CD1c-positive myeloid dendritic cell (primary cell): ENCODE measurements around the gene CNDP2.

ENCODE experiments used
- DNase-seq: peaks from one replicate; pipeline ENCODE4 v3.0.0-alpha.2; 2016; ENCODE audit errors: extremely low spot score

Gene CNDP2

DNA sequence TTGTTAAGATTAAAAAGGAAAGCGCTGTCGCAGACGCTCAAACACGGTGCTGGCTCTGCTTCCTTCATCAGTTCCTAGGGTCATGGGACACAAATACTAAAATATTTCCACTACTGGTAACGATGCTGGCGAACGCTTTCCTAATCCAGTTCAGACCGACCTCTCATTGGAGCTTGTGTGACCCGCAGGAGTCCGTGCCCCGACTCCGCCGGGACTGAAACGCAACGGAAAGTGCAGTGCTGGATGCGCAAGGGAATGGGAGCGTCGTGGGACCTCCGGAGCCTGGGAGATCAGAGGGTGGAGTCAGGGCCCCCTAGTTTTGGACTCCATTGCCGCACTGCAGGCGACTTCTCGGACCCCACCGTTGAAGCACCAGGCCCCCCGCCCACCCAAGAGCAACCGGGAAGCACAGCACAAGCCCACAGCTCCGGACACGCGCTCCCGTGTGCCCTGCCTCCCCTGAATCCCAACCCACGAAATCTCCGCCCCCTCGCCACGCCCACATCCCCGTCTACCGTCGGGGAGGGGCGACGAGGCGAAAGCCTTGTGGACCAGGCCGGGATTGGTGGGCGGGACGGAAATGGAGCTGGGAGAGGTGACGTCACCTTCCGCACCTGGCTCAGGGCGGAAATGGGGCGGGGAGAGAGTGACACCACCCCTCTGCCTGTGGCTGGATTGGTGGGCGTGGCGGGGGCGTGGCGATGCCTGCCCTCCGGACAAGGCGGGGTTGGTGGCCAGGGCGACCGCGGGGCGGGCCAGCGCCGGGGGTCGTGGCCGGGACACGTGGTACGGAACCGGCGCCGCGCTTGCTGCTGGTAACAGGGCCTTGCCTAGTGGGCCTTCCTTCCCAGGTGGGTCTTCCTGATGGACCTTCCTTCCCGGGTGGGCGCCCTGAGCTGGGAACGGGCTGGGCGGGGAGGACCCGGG lies at the start of gene CNDP2:
Gene CNDP2 (plus strand): TSS at position 783 of the 927 bp plus-strand sequence. CDS start 3,611 bp downstream, outside the sequence.
- peak; percentile 98 for DNase-seq

DNA sequence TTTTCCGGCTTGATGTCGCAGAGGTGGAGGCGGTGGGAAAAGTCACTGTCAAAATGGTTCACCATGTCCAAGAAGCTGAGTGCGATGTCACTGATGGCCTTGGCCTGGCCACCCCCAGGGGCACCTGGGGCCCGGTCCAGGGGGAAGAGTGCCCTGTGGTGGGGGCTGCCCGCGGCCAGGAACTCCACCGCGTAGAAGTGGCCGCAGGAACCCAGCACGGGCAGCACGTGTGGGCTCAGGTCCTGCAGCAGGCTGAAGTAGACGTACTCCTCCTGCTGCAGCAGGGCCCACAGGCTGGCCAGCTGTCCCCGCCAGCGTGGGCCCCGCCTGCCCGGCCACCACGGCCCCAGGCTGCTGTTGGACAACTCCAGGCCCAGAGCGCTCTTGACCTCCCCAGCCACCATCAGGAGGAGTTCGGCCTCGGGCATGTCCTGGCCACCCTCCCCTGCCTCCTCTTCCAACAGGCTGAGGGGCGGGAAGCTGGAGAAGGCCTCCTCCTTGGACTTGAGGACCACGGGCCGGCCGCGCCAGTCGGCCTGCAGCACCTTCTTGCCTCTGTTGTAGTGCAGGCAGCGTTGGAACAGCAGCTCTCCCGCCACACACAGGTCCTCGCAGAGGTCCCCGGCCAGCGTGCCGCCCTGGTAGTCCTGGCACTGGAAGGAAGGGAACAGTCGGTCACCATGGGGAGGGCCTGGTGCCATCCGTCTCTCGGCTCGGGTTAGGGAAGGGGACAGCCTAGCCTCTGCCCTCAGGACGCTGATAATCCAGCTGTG lies 49.3 kb upstream of the CNDP2 start:
- no peak for DNase-seq

DNA sequence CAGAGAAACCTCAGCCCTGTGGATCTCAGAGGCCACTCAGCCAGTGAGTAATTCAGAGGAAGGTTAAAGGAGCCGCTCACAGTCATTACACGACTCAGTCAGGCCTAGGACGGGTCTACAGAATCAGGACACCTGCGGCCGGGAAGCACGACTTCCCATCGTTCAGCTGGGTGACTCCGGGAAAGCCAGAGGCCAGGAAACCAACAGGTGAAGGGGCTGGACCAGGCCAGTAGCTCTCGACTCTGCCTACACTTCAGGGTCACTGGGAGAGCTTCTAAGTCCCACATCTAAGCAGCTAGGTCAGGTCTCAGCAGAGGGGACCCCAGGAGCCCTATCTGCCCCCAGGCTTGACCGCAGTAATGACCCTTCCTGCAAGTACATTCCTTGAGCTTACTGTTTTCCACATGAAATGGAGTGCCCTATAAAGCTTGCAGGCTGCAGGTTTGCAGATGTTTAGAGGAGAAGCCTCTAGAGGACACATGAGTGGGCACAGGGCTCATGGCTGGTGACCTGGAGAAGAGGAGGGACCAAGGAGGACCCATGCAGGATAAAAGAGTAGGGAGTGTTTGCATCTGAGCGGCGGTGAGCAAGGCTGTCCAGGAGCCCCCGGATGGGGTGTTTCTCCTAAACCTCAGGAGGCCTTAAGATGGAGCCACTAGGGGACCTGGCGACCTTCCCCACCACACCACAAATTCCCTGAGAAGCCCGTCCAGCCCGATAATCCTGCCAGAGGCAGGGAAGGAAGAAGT lies 48.6 kb upstream of the CNDP2 start:
- no peak for DNase-seq

DNA sequence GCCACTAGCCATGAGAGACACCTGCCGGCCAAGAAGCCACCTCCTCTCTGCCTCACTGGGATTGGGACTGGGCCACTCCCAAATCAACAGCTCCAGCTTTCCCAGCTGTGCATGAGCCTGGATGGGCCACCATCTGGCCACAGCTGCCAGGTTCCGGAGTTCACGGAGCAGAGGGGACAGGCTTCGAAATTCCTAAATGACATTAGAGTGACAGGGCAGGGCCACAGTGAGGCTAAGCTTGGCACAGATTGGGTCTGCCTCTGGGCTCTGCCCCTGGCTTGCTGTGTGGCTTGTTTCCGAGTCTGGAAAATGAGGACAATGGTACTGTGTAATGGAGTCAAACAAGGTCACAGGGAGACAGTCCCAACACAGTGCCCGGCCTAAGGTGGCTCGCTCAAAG lies 45.5 kb upstream of the CNDP2 start:
- no peak for DNase-seq

DNA sequence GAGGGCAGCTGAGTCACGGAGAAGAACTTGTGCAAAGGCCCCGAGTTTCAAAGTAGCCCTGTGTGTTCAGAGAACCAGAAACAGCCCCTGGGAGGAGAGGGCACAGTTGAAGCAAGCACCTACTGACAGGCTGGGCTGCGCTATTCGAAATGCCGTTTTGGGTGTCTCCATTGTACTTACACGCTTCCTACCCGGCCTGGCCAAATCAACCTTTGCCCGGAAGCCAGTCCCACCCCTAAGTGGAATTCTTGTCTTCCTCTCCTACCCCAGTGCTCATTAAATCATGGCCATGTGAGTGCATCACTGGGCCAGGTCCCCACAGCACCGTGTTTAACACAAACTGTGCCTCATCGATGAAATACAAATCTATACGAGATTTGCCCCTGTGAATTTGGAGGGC lies 45.0 kb upstream of the CNDP2 start:
- DNase-seq: no peak

DNA sequence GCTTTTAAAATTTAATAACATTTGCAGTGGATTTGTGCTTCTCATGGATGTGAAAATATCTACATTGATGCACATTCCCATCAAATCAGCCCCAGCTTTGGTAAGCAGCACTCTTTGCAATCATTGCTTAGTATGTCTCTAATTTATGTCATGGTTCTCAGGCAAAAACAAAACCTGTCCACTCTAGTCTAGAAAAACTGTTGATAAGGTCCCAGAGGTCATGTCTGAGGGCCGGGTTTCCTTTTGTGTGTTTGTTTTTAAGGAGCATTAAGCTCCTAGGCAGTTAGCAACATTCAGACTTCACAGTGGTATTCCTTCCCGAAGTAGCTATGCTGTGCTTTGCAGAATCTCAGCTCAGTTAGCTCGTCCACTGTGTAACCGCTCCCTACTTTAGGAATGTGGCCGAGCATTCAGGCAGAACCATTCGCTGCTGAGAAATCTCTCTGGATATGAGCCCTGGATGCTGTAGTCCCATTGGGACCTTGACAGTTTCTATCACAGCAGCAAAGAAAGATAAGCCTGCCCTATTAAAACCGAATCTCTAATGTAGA lies 43.1 kb upstream of the CNDP2 start:
- DNase-seq: no peak

DNA sequence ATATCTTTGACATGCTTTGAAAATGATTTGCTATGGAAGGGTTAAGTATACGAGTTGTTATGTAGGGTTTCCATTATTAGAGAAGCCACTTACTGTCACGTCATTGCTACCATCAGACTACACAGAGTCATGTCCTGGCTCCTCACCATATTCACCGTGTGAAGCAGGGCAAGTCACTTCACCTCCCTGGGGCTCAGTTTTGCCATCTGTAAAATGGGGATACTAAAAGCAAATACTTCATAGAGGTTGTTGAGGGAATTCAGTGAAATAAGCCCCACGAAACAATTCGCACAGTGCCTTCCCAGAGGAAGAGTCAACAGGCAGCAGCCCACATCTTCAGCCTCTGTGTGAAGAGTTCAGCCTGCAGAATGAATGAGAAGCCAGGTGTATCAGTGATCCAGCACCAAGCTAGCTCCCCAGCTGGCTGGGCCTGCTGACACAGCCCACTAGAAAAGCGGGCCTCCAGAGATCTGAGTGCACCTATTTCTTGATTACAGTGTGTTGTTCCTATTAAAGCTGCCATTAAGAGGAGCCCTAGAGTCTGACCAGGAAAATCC lies 42.4 kb upstream of the CNDP2 start:
- DNase-seq: no peak

DNA sequence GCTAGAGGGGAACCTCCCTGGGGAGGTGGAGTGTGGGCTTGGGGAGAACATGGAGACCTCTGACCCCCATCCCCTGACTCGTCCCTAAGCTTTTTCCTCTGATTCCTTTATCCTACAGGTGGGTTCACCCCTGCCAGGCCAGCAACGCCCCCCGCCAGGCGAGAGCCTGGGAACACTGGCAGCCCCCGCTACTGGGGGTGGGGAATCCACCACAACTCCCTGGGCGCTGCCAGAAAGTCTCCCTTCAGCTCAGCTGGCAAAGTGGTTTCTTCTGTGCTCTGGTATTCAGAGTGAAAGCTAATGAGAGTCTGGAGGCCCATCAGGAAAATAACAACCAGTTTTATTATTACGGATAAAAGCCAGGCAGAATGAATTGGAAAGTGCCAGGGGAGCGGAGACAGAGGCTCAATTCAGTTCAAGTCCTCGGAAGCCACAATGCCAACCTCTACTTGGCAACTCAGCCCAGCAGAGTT lies 41.8 kb upstream of the CNDP2 start:
- no peak for DNase-seq

DNA sequence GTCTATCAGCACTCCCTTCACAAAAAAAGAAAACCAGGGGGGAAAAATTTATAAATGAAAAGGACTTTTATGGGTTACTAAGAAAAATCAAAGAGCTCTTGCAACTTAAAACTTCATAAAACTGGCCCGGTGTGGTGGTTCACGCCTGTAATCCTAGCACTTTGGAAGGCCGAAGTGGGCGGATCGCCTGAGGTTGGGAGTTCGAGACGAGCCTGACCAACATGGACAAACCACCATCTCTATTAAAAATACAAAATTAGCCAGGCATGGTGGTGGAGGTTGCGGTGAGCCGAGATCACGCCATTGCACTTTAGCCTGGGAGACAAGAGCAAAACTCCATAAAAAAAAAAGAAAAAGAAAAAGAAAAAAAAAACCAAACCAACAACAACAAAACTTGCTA lies 40.8 kb upstream of the CNDP2 start:
- no peak for DNase-seq

DNA sequence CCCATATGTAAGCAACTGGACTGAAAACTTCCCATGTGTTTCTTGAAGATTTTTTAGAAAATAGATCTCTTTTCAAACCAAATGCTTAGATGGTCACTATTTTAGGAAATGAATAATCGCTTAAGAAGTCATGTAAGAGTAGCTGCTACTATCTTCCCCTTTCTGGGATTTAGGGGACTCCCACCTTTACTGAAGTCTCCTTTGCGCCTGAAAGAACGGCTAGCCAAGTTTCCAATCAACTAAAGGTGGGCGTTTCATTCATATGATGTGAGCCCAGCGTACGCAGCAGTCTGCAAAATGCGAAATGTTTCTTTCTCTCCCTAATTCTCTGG lies 40.2 kb upstream of the CNDP2 start:
- DNase-seq: peak; percentile 11

DNA sequence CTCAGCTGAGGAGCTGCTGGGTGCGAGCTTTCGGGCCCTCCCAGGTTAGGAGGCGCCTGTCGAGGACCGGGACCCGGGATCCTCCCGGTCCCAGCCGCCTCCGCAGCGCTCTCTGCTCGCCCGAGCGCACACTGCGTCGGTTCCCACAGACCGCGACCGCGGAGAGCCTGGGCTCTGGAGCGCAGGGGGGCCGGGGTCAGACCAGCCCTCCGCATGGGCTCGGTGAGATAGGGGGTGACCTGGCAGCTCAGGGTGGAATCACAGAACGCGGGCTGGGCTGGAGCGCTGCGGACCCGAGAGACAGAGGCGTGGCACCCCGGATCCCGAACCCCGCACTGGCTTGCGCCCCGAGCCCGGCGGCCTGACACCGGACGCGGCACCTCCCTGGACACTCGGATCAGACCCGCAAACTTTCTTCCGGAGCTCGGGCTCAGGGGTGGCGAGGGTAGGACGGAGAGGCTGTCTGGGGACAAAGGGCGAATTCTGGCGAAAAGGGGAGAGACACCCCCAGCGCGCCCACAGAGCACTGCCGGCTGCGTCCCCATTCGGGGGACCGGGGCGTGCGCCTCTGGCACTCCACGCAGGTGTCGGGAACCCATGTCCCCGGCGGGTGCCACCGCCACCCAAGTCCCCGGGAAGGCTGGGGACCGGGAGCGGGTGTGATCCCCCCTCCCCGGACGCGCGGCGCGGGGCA lies 39.7 kb upstream of the CNDP2 start:
- DNase-seq: no peak

DNA sequence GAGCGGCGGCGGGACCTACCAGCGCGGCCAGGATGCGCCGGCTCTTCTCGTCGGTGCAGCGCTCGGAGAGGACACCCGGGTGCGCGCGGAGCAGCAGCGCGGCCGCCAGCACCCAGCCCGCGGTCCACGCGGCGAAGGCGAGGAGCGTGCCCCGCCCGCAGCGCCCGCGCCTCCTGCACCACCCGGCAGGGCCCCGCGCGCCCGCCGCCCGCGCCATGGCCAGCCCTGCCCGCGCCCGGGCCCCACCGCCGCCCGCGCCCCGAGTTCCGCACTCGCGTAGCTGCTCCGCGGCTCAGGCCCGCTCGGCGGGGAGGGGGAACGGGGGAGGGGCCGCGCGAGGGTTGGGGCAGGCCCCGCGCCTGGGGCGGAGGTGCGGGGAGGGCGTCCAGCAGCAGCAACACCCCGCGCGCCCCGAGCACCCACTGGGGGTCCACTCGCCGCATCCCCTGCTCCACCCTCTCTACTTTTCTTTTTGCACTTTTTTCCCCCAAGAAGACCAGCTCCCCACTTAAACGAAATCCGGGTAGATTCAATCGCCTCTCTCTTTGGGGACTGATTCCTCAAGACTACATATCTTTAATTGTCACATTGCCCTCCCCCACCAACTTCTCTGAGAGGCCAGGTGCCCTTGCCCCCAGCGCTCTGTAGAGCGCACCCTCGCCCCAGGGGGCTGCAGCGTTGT lies 39.0 kb upstream of the CNDP2 start, which contains the start of gene DIPK1C:
Gene DIPK1C (minus strand): TSS at position 266 of the 682 bp plus-strand sequence. CDS start 49 bp downstream, at position 217.
- no peak for DNase-seq

DNA sequence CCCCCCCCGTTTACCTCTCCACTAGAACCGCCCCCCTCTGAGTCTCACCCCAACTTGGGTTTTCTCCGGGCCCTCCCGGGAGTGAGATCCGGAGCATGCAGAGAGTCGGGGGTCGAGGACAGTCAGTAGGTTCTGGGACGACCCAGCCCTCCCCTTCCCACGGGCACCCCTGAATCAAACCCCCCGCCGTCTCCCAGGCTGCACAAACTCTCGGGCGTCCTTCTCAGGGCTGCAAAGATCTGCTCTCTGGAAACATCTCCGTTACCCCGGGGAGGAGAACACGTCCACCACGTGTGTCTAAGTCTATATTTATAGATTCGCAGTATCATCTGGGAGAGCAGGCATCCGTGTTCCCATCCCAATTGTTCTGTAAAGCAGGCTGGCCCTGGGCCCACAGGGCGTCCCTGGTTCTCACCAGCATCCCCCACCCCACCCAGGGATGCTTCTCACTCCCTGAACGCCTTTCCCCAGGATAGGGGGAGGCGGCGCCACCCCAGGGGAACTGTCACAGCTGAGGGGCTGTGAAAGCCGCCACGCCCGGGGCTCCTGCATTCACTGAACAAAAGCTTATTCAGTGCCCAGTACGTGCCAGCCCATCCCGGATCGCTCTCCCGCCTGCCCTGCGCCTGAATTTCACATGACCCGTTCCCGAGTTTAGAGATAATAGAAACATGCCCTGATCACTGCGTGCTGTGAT lies 38.3 kb upstream of the CNDP2 start:
- DNase-seq: no peak

DNA sequence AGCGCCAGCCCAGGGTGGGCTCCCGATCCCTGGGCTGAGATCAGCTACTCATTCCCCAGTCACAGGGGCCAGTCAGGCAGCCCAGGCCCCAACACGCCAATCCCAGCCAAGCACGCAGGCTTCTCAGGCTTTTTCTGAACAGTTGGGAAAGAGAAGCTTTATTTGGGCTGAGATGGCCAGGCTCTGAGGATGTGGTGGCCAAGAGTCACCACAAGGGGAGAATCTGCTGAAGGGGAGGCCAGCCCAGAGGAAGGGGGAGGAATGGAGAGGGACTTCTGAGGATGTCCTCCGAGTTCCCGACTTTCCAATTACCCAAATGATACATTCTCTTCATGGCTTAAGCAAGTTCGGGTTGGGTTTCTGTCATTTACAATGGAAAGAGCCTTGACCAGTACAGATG lies 36.3 kb upstream of the CNDP2 start:
- DNase-seq: no peak

DNA sequence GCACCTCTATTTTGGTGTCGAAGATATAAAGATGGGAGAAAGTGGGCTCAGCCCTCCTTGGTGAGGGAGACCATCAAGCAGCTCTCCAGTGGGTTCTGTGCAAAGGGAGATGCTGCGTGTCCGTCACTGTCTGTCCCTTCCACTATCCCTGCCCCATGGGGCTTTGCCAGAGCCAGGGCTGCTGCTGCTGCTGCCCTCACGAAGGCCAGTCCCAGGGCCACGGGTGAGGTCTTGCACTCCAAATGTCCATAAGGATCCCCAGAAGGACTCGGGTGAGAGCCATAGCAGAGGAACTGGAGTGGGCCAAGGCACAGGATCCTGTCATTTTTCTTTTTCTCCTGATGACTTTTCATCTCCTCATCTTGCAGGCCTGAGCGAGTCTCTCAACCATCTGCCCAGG lies 35.3 kb upstream of the CNDP2 start:
- no peak for DNase-seq

DNA sequence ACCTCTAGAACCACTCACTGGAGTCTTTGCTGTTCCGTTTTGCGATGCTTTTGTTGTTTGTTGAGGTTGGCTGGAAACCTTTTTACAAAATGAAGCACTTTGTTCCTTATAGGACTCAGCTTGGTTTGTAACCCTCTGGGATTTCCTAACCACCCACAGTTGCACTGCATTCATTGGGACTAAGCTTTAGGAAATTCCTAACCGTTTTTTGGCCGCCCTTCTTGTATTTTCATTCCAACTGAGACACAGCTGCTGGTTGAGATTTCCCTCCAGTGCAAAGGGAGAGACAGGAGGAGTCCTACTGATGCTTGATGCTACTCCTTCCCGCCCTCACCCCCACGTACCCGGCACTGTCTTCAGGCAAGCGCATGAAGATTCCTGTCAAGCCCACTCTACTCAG lies 32.9 kb upstream of the CNDP2 start:
- DNase-seq: no peak

DNA sequence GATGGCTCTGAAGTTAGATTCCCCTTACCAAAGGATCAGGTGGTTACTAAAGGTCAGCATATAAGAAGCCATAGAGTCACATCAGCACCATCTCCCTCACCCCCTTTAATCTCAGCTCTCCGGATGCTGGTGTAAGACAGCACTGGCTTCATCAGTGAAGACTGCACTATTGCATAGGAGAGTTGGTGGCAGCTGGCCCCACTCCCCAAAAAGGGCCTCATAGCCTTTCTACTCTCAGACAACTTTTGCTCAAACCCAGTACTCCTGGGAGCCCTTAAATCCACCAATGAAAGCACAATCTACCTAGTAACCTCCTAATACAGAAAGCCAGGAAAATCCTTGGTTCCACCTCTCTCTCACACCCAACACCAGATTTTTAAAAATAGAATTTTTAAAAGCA lies 32.2 kb upstream of the CNDP2 start:
- DNase-seq: no peak

DNA sequence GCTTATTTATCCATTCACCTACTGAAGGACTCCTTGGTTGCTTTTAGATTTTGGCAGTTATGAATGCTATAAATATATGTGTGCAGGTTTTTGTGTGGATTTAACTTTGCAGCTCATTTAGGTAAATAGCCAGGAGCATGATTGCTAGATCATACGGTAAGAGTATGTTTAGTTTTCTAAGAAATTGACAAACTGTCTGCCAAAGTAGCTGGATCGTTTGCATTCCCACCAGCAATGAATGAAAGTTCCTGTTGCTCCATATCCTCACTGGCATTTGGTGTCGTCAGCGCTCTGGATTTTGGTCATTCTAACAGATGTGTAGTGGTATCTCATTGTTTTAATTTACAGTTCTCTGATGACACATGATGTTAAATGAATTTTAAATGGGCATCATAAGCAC lies 30.4 kb upstream of the CNDP2 start:
- DNase-seq: no peak

DNA sequence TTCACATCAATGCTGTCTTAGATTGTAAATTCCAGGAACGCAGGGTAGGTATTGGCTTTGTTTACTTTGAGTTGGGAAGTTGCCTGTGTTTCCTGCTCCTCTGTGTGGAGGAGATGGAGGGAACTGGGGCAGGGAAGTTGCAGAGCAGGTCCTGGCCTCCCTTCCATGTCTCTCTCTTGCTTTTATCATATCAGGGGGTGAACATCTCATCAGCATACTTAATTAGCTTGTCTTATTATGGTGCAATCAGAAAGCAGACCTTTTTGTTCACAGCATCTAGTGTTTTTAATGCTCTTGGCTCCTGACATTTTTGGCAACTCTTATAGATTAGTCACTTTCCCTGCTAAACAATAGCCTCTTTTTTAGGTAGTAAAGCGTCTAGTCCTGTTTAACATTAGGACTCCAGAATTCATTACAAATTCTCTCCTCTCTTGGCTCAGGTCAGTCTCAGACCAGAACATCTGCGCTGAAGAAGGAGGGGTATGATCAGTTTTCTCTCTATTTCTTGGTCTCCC lies 27.6 kb upstream of the CNDP2 start:
- DNase-seq: no peak
